ENCODE results near the gene CEBPZOS.
"Not testable (repeated sequence)": the region's sequence is repeated elsewhere in the genome, so short reads cannot be mapped to it uniquely, and the experiment has no call there.

The CEBPZOS gene

GRCh38 chr2:37191747-37192146 is 4.5 kb upstream of the CEBPZOS start:
- DNase-seq, result no peak

GRCh38 chr2:37192551-37192950 is 3.7 kb upstream of the CEBPZOS start:
- DNase-seq, result no peak

GRCh38 chr2:37195862-37196319 is 405 bp upstream of the CEBPZOS start:
- DNase-seq, result not testable (repeated sequence)

DNA sequence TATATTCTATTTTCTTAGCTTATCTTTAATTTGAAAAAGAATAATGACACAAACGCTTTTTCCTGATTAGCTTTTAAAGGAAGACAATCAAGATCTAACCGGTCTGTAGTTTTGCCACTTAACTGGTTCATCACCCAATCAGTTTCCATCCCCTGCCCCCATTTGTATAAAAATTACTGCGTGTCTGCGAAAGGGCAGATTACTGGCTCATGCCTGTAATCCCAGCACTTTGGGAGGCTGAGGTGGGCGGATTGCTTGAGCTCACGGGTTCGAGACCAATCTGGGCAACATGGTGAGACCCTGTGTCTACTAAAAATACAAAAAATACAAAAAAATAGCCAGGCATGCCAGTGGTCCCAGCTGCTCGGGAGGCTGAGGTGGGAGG is 2.4 kb downstream of the CEBPZOS start:
- no peak for DNase-seq

DNA sequence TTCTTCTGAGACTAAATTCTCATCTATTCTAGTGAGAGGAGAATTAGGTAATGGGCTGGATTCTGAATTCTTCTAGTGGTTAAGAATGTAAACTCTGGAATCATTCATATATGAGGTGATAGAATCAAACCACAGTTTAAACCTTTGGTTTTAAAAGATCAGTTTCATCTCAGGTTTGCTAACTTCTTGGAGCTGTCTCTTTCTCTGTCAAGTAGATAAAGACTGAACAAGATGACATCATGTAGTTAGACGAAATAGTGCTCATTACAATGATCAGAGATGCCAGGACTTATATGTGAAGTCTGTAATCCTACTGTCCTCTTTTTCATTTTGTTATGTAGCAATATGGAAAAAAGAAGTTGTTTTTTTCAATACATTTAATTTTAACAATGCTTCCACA is 4.9 kb downstream of the CEBPZOS start:
- DNase-seq, result no peak

DNA sequence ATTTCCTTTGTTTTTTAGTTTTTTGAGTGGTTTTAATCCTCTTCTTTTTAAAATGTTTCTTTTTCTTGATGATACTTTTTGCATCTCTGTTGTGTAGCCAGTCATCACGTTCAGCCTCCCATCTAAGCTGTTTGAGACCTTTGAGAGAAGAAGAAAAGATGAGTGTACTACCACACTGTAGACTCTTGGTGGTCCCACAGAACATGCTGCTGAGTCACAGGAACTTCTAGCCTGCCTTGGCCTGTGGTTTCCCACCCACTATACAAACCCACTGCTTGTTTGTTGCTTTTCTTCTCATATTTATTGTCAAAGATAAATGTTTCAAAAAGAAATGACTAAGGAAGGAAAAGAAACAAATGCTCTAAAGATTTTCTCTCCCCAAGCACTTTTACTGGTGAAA is 5.5 kb downstream of the CEBPZOS start:
- no peak for DNase-seq

DNA sequence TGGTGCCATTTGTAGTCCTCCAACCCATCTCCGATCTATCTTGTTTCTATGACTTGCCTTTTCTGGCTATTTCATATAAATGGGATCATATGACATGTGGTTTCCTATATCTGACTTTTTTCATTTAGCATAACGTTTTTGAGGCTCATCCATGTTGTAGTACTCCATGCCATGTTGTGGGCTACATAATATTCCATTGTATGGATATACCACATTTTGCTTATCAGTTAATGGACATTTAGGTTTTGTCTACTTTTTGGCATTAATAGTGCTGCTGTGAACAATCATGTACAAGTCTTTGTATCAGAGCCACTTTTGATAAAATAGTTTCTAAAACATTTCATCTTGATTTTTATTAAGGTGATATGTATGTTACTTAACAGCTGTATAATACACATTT is 7.4 kb downstream of the CEBPZOS start:
- no peak for DNase-seq

GRCh38 chr2:37205071-37205661 is 8.9 kb downstream of the CEBPZOS start:
- not testable (repeated sequence) for DNase-seq

DNA sequence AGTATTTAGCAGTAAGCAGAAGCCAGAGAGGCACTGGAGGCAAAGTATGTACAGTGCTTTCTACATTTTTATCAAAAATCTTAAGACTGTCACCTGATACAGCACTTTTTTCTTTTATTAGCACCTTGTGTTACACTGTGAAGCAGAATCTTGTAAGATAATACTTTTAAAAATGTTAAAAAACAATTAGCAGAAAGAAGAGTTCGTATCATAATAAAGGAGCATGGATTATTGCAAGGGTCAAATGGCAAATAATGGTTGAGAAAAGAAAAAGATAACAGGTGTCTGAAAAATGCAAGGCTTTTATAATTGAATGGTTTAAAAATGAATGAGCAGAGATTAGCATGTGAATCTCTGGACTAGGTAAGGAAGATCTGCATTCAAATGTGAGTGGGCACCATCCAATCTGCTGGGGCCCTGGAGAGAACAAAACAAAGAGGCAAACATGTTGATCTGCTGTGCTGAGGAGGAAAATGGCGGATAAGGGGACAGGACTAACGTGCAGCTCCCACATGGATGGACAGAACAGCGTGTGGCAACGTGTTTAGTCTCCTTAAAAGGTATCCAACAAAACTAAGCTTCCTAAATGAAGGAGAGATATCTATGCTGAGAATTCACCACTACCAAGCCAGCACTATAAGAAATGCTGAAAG is 9.5 kb downstream of the CEBPZOS start:
- DNase-seq, result no peak

GRCh38 chr2:37206760-37207159 is 10.5 kb downstream of the CEBPZOS start:
- DNase-seq, result not testable (repeated sequence)

GRCh38 chr2:37211212-37211611 is 14.9 kb downstream of the CEBPZOS start:
- DNase-seq, result no peak

- DNase-seq, result no peak
Measured at GRCh38 chr2:37211939-37212338, 15.6 kb downstream of the CEBPZOS start.

GRCh38 chr2:37215250-37215649 is 19.0 kb downstream of the CEBPZOS start:
- peak; percentile 36 for DNase-seq

GRCh38 chr2:37219046-37219445 is 22.8 kb downstream of the CEBPZOS start:
- DNase-seq, result no peak

- DNase-seq, result no peak
Measured at GRCh38 chr2:37223131-37223530, 26.8 kb downstream of the CEBPZOS start.

DNA sequence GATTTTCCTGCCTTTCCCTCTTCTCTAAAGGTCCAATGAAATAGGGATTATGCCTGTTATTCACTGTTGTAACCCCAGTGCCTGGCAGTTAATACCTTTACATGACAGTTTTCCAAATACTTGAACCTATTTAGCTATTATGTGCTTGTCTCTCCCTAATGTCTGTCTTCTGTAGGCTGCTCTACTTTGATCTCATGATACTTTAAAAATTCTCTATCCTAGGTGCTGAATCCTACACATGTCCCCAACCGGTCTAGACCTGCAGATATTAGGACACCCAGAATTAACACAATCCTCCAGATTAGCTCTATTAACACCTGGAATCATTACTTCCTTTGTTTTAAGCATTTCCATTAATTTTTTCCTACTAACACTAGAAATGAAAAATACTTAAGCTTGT is 27.8 kb downstream of the CEBPZOS start:
- no peak for DNase-seq

GRCh38 chr2:37225129-37225528 is 28.8 kb downstream of the CEBPZOS start:
- DNase-seq, result not testable (repeated sequence)

GRCh38 chr2:37226863-37227262 is 30.6 kb downstream of the CEBPZOS start:
- DNase-seq, result no peak

GRCh38 chr2:37228788-37229187 is 32.5 kb downstream of the CEBPZOS start:
- no peak for DNase-seq

GRCh38 chr2:37230581-37230980 is 34.3 kb downstream of the CEBPZOS start:
- DNase-seq, result peak; percentile 3

GRCh38 chr2:37231241-37232130 is 35.2 kb downstream of the CEBPZOS start, which contains the start of the genes CEBPZ and NDUFAF7:
CEBPZ (minus strand) TSS chr2:37231596; CDS start chr2:37231567, 29 bp downstream.
NDUFAF7 (plus strand) TSS chr2:37231658; CDS start chr2:37231706, 48 bp downstream.
- DNase-seq, result peak; percentile 95

DNA sequence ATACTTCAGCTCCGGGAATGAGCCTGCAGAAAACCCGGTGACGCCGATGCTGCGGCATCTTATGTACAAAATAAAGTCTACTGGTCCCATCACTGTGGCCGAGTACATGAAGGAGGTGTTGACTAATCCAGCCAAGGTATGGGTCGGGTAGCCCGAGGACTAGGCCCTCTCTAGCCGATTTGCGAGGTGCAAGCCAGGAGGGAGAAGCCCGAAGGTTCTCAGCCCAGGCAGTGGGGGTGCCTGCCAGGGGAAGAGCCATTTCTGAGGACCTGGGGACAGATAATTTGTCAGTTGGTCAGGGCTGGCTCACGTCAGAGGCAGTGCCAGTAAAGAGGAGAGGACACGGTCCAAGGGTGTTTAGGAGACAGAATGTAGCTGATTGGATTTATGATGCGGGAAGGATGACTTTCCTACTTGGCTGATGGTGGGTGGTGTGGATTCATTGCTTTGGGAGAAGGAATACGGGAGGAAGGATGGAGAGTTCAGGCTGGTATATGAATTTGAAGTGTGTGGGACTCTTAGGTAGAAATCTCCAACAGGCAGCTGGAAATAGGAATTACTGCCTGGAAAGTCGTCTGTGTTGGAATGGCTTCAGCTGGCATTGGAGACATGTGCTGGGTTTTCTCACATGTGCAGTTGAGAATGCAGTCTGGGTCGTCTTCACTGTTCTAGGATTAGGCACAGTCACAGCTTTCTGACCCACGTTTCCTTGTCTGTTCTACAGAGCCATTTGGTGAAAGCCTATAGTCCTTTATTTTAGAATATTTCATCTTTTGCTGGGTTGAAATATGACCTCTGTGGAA is 36.0 kb downstream of the CEBPZOS start:
- DNase-seq, result no peak

- no peak for DNase-seq
Measured at GRCh38 chr2:37243435-37243834, 47.1 kb downstream of the CEBPZOS start.

Measured in inflammatory macrophage treated with lipopolysaccharide for 4 hours (primary cell).